ENCODE data around the gene ZNF275. TPM values are rescaled to one million over a fixed set of nuclear protein-coding genes. Genes with fewer than 3 reads are reported as not detected.

Gene ZNF275
- total and polyA plus RNA-seq, 2 donors (not counting 1 experiment from before 2014, with no cell fraction given) = 8.8 to 17.6 TPM

DNA sequence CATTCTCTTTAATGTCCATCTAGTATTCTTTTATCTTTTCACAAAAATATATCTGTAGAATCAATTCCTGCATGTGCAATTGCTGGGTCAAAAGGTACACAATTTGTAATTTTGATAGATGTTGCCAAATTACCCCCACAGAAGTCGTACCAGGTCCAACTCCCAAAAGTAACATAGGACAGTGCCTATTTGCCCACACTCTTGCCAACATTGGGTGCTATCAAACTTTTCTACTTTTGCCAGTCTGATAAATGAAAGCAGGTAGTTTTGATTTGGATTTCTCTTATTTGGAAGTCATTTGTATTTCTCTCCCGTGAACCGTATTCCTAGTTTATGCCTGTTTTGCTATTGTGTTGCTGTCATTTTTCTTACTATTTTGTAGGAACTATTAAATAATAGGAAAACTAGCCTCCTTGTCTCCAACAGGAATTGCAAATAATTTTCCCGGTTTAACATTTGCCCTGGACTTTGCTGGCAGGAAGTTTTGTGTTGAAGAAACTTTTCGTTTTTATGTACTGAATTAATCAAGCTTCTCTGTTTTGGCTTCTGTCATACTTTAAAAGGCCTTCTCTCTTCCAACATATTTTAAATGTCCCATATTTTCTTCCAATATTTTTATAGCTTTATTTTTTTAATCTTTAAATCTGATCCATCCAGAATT, 33.1 kb downstream of the ZNF275 start:
- H3K27me3 Mint-ChIP-seq = peaks cover 10% of the 10 kb centered on the region
- intact Hi-C loops (cut with micrococcal nuclease) = no loop called here
- H3K27me3 ChIP-seq (replicated peaks in 1 of 4; ENCODE audit: control extremely low read depth in 1 of 4, control insufficient read depth in 3 of 4, insufficient read depth in 4 of 4, low read length in 3 of 4) = no peaks in the 10 kb centered on the region
- no peaks in the 10 kb centered on the region for H3K4me1 Mint-ChIP-seq
- CTCF ChIA-PET = no interaction called here
- H3K27ac Mint-ChIP-seq = no peak overlapping the region
- no peaks in the 10 kb centered on the region for H4K20me1 ChIP-seq (ENCODE audit: control insufficient read depth, insufficient read depth, low read length, poor library complexity, severe bottlenecking)
- H3K9me3 Mint-ChIP-seq (ENCODE audit: insufficient read depth) = no peaks in the 10 kb centered on the region
- H3K79me2 ChIP-seq (ENCODE audit: control insufficient read depth, insufficient read depth, low read length) = no peaks in the 10 kb centered on the region
- H3K4me3 Mint-ChIP-seq = no peak overlapping the region
- no peak for TF ChIP-seq CTCF (IDR thresholded peaks at IDR 0.05)
- H3K9ac ChIP-seq (ENCODE audit: low read length) = no peak overlapping the region
- H3K4me3 ChIP-seq (ENCODE audit: control extremely low read depth in 1 of 5, extremely low read depth in 1 of 5, insufficient read depth in 1 of 5, low read depth in 2 of 5, low read length in 4 of 5) = no peak overlapping the region
- H2AFZ ChIP-seq (ENCODE audit: insufficient read depth, low read depth, low read length, poor library complexity, severe bottlenecking) = no peak overlapping the region
- H3K4me1 ChIP-seq (ENCODE audit: control insufficient read depth in 2 of 2, insufficient read depth in 2 of 2, low read length in 2 of 2) = no peaks in the 10 kb centered on the region
- no peaks in the 10 kb centered on the region for H3K36me3 ChIP-seq (replicated peaks in 1 of 2; ENCODE audit: control extremely low read depth in 1 of 2, control insufficient read depth in 1 of 2, extremely low read depth in 1 of 2, insufficient read depth in 2 of 2, low read length in 1 of 2)
- no CpG with 5 or more reads among the region's 5 CpGs for WGBS (ENCODE audit: insufficient coverage)
- H3K9me3 ChIP-seq (ENCODE audit: control extremely low read depth in 1 of 3, control insufficient read depth in 2 of 3, insufficient read depth in 1 of 3, low read length in 2 of 3) = no peaks in the 10 kb centered on the region
- H3K27ac ChIP-seq (ENCODE audit: low read length in 2 of 2) = no peak overlapping the region
- DNase-seq (no peak), ATAC-seq (ENCODE audit: low read depth) (no peak)
- POLR2A ChIA-PET = no interaction called here
- no peak overlapping the region for H3K4me2 ChIP-seq (replicated peaks; ENCODE audit: low read depth, low read length, poor library complexity, severe bottlenecking)

DNA sequence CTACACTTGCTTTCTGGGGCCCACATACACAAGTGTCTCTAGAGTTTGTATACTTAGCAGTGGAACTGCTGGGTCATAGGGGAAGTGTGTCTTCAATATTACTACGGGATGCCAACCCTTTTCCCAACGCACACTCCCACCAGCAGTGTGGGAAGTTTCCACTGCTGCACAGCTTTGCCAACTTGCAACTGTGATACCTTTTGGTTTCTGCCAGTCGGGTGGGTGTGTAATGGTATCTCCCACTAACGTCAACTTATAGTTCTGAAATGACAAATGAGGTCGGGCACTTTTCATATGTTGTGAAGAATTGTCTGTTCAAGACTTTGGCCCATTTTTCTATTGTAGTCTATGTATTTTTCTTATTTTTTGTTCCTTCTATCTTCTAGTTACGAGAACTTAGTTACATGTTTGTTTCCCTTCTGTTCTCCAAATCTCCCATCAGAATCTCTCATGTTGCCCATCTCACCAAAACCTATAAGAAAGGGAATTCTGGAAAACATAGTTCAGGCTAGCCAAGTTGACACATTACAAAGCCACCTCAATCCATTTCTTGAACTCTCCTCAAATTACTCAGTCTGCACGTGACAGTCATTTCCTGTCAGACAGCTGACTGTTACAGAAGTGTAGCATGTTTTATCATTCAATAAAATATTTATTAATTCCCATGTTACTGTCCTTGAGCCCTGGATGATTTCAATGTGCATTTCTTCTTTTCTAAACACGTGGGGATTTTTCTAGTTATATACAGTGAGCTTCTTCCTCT, 36.5 kb downstream of the ZNF275 start:
- H3K9me3 ChIP-seq (ENCODE audit: control extremely low read depth in 1 of 3, control insufficient read depth in 2 of 3, insufficient read depth in 1 of 3, low read length in 2 of 3) = no peaks in the 10 kb centered on the region
- no peak overlapping the region for H2AFZ ChIP-seq (ENCODE audit: insufficient read depth, low read depth, low read length, poor library complexity, severe bottlenecking)
- no CpG with 5 or more reads among the region's 8 CpGs for WGBS (ENCODE audit: insufficient coverage)
- no peak for TF ChIP-seq EZH2 (IDR thresholded peaks at IDR 0.05; ENCODE audit: borderline replicate concordance, insufficient read depth, low read depth, low read length, poor library complexity, severe bottlenecking)
- TF ChIP-seq CTCF (IDR thresholded peaks at IDR 0.05) = no peak
- no peaks in the 10 kb centered on the region for H3K27me3 ChIP-seq (replicated peaks in 1 of 4; ENCODE audit: control extremely low read depth in 1 of 4, control insufficient read depth in 3 of 4, insufficient read depth in 4 of 4, low read length in 3 of 4)
- no peak overlapping the region for H3K4me3 ChIP-seq (ENCODE audit: control extremely low read depth in 1 of 5, extremely low read depth in 1 of 5, insufficient read depth in 1 of 5, low read depth in 2 of 5, low read length in 4 of 5)
- H3K4me3 Mint-ChIP-seq = no peak overlapping the region
- no peaks in the 10 kb centered on the region for H3K4me1 ChIP-seq (ENCODE audit: control insufficient read depth in 2 of 2, insufficient read depth in 2 of 2, low read length in 2 of 2)
- no peaks in the 10 kb centered on the region for H3K79me2 ChIP-seq (ENCODE audit: control insufficient read depth, insufficient read depth, low read length)
- peaks cover 10% of the 10 kb centered on the region for H3K27me3 Mint-ChIP-seq
- intact Hi-C loops (cut with micrococcal nuclease) = no loop called here
- H4K20me1 ChIP-seq (ENCODE audit: control insufficient read depth, insufficient read depth, low read length, poor library complexity, severe bottlenecking) = no peaks in the 10 kb centered on the region
- H3K27ac Mint-ChIP-seq = no peak overlapping the region
- H3K9me3 Mint-ChIP-seq (ENCODE audit: insufficient read depth) = no peaks in the 10 kb centered on the region
- ATAC-seq (ENCODE audit: low read depth) (no peak), DNase-seq (no peak)
- H3K9ac ChIP-seq (ENCODE audit: low read length) = no peak overlapping the region
- H3K4me2 ChIP-seq (replicated peaks; ENCODE audit: low read depth, low read length, poor library complexity, severe bottlenecking) = no peak overlapping the region
- no peaks in the 10 kb centered on the region for H3K36me3 ChIP-seq (replicated peaks in 1 of 2; ENCODE audit: control extremely low read depth in 1 of 2, control insufficient read depth in 1 of 2, extremely low read depth in 1 of 2, insufficient read depth in 2 of 2, low read length in 1 of 2)
- POLR2A ChIA-PET = no interaction called here
- CTCF ChIA-PET = no interaction called here
- H3K27ac ChIP-seq (ENCODE audit: low read length in 2 of 2) = no peak overlapping the region
- H3K4me1 Mint-ChIP-seq = no peaks in the 10 kb centered on the region
